GM19043 (cell line): ENCODE results near the gene HACL1.

Source experiments
- ATAC-seq: cut with Tn5 transposase; IDR thresholded peaks from one replicate; pipeline ENCODE4 v1.9.1; 2021; ENCODE audit warnings: low read depth; ENCODE audit not compliant: unreplicated experiment

The HACL1 gene

DNA sequence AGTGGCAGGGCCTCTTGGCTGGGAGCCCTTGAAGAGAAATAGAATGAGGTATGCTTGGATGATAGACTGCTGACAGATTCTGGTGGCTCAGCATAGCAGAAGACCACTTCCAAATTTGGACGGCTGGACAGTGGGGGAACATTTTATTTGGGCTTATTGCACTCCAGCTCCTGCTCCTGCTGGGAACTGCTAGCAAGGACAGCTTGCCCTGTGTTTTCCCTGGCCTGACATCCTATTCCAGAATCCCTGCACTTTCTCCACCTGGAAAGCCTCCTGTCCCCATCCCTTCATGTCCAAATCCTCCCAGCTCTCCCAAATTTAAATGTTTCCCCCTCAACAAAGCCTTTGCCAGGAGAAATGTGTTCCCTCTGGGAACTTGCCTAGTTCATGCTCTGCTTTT lies 70.0 kb downstream of the HACL1 start:
- ATAC-seq: no peak

DNA sequence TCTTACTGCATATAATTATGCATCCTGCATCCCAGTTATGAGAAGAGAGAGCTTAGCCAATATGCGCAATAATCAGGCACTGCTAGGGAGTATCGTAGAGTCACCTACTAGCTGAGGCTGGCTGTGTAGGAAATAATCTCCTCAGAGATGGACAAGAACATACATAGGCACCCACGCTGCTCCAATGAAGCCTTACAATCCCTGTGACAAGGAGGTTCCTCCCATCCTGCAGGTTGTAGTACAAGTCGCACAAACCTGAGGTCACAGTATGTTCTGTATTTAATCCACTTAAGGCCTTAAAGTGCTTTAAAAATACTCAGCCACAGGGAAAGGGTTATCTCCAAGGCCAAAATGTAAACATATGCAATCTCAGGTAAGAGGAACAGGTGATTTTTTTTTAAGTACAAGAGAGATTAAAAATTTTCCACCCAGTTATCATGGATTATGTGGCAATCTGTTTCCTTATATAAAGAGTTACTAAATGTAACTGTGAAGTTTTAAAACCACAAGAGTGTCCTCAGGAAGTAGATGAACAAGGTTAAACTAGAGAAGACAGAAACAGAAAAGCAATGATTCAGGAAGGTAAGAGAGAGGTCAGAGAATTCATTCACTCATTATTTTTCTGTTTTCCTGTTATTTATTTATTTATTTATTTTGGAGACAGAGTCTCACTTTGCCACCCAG lies 72.4 kb downstream of the HACL1 start:
- ATAC-seq: no peak

GRCh38 chr3:15527031-15527459 lies 74.3 kb downstream of the HACL1 start:
- no peak for ATAC-seq

- ATAC-seq: no peak
Measured at GRCh38 chr3:15525790-15526189, 75.6 kb downstream of the HACL1 start.

GRCh38 chr3:15523660-15524417 lies 77.5 kb downstream of the HACL1 start:
- no peak for ATAC-seq

GRCh38 chr3:15522016-15522415 lies 79.4 kb downstream of the HACL1 start:
- ATAC-seq: no peak

DNA sequence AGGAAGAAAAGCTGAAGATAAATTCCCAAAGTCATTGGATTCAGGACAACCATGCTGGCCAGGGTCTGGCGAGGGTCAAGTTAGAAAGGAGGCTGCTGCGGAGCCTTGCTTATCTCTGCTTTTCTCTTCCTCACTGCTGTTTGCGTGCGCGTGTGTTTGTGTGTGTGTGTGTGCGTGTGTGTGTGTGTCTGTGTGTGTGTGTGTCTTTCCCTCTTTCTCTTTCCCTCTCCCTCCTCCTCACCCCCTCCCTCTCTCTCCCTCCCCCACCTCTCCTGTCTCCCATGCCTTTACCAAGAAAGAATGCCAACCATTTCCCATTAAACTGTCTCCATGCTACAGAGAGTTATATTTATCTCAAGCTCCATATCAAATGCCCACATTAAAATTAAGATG lies 79.8 kb downstream of the HACL1 start, which contains the start of gene COLQ:
Gene COLQ, minus strand, starts transcription at position 134 of the 393 bp plus-strand sequence. Its CDS starts 81 bp downstream, at position 53.
- ATAC-seq: no peak

DNA sequence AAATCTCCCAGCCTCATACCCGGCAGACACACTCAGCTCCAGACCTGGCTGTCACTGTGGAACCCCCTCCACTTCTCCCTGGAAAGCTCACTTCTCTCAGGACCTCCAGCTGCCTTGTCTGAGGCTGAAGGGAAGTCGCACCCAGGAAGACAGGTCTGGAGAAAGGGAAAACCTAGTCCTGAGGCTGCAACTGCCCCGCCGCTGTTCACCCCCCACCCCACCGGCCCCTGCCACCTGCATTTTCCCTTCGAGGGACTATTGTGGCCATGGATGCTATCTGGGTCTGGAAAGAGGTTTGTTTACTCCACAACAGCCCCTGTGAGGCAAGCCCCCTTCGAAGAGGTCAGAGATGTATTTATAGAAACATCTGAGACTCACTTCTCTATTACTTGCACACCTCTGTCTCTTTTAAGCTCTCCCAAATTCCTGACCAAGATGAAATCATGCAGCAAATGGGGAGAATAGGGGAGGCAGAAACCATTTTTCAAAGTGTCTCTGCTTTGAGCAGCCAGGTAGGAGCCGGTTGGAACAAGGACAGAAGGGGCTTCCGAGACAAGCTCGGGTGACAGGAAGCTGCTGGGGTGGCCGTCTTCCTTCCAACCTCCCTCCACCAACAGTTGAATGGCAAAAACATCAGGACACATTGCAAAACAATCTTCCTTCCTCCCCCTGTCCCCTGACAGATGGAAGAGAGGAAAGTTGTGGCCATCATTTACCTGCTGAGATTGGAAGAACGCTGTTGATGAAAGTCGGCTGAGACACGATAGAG lies 80.4 kb downstream of the HACL1 start:
- no peak for ATAC-seq

DNA sequence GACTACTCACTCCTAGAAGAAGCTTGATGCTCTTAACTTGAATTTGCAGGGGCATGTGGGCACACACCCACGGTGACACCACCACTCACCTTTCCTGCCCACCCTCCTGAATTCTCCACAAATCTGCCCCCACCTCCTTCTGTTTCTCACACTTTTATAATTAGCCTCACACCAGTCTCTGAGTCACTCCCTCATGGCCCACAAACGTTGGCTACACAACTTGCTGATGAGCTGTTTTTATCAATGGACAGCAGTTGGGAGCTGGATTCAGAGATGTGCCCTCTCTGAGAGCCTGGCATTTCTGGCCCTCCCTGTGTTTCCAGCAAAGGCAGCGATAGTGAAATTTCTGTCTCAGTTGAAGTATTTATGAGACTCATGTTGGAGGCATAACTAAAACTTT lies 81.2 kb downstream of the HACL1 start:
- ATAC-seq: no peak

GRCh38 chr3:15519096-15519495 lies 82.3 kb downstream of the HACL1 start:
- no peak for ATAC-seq

- ATAC-seq: no peak
Measured at GRCh38 chr3:15514663-15515340, 86.6 kb downstream of the HACL1 start.

GRCh38 chr3:15513810-15514662 lies 87.3 kb downstream of the HACL1 start:
- no peak for ATAC-seq

DNA sequence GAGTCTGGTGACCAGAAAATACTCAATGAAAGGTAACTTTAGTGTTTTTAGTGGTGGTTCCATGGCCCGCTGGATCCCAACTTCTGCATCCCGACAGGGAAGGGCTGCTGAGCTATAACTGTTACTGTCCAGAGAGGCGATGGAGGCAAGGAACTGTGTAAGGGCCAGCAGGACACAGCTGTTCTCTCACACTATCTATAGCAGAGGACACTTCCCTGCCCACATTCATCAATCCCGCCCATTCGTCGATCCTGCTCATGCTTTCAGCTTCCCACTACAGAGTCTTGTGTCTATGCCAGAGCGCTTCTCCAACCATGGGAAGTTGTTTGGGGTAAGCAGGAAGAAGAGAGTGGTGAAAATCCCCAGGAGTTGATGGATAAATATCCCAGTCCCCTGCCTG lies 88.3 kb downstream of the HACL1 start:
- no peak for ATAC-seq

DNA sequence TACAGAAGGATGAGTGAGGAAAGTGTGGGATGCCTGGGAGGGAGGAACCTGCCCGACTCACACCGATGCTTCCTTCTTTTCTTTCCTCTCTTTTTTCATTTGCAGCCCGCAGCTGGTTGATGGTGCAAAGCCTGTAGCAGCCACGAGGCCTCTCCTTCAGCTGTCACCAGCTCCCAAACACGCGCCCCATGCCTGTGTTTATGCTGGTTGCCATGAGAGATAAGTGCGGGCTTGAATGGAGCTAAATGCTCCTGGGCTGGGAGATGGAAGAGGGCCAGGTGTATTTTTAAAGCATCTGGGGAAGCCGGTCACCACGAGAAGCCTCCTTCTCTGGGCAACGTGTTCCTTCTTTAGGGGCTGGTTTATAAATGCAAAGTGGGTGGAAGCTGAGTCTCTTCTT lies 89.2 kb downstream of the HACL1 start:
- no peak for ATAC-seq

- ATAC-seq: no peak
Measured at GRCh38 chr3:15511156-15511555, 90.2 kb downstream of the HACL1 start.
